ENCODE results near the gene CDK3.

Gene CDK3

DNA sequence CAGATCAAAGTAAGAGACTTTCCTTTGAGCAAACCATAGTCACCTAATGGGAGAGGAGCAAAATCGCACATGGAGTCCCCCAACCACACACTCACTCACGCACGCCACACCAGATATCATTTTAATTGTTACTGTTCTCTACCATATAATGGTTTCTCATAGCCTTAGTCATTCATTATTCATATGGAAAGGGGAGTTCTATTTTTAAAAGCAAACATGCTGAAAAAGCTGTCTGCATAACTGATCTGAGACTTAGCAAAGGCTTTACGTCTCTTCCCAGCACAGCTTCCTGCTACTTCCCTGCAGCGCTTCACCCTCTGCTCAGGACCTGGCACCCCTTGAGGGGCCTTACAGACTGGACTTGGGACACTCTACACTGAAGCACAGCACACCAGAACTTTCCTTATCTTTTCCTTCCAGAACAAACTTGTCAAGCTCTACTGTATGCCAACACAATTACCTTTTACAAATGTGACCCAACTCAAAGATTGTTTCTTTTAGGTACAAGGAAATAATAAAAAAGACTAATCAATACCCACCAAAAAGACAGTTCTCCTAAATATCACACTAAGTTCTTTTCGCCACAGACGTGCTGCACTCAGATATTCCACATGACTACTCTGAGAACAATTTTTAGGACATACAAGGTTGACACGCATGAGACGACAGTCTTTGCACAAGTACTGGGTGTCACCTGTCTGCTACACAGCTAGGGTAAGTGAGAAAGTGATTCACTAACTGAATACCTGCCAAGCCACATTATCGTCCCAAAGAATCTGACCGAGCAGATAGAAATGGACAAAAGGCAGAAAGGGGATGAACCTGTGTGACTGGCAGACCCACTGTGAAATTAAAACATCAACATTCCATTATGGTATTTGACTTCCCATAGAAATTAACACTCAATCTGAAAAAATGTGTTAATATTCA is 50.1 kb downstream of the CDK3 start:
- Histone ChIP-seq H3K4me1 (ENCODE audit: insufficient read depth, low read length) (no peaks in the 10 kb centered on the region), H3K9ac (ENCODE audit: low read depth, low read length) (no peak overlapping the region), H3K9me3 (ENCODE audit: control insufficient read depth, insufficient read depth, low read length) (no peaks in the 10 kb centered on the region), H3K36me3 (ENCODE audit: insufficient read depth, low read length) (peaks cover 33% of the 10 kb centered on the region)

DNA sequence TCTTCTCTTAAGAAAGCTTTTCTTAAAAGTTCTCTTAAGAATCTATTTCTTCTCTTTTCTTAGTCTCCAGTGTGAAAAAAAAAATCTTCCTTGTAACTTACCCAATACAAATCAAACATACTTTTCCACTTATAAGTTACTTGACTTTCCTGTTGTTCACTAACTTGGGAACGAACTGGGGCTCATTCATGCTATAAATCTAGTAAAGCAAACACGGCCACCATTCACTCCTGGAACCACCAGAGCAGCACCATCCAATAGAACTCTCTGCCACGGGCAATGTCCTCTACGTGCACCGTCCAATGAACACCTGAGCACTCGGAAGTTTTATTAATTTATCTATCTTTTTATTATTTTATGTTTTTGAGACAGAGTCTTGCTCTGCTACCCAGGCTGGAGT is 50.9 kb downstream of the CDK3 start:
- peaks cover 32% of the 10 kb centered on the region for H3K36me3 ChIP-seq (ENCODE audit: insufficient read depth, low read length)
- H3K9me3 ChIP-seq (ENCODE audit: control insufficient read depth, insufficient read depth, low read length): no peaks in the 10 kb centered on the region
- H3K9ac ChIP-seq (ENCODE audit: low read depth, low read length): no peak overlapping the region
- H3K4me1 ChIP-seq (ENCODE audit: insufficient read depth, low read length): no peaks in the 10 kb centered on the region

DNA sequence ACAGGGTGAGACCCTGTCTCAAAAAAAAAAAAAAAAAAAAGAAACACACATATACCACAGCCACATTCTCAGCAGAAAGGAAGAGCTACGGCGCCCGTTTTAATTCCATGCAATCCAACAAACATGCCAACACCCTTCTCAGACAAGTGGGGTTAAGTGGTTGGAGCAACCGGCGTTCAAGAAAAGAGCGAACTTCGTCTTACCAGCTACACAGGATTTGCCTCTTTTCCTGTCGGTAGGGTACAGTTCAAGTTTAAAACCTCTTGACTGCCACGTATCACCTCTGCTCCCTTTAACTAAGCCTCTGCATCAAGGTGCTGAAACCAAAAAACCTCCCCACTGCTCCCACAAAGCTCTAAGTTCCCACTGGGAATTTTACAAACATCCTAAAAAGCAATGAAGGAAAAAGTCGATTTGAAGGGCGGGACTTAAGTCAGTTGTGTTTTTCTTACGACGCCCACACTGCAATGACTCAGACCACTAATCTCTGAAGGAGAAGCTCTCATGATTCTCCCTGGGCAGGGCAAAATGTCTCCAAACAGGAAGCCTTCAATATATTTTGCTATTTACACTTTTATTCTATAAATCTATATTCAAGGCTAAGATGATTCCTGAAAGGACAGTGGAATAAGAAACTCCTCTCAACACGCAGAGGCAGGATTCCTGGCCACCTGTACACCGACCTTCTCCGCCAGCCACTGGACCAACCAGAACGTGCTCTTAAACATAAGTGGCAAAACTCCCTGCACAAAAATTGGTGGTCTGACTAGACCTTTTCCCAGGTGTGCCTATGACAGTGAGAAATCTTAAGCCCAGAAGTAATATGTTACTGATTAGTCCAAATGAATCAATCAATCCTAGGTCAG is 52.8 kb downstream of the CDK3 start:
- Histone ChIP-seq H3K4me1 (ENCODE audit: insufficient read depth, low read length) (no peaks in the 10 kb centered on the region), H3K9ac (ENCODE audit: low read depth, low read length) (no peak overlapping the region), H3K36me3 (ENCODE audit: insufficient read depth, low read length) (peaks cover 45% of the 10 kb centered on the region), H3K9me3 (ENCODE audit: control insufficient read depth, insufficient read depth, low read length) (no peaks in the 10 kb centered on the region)

DNA sequence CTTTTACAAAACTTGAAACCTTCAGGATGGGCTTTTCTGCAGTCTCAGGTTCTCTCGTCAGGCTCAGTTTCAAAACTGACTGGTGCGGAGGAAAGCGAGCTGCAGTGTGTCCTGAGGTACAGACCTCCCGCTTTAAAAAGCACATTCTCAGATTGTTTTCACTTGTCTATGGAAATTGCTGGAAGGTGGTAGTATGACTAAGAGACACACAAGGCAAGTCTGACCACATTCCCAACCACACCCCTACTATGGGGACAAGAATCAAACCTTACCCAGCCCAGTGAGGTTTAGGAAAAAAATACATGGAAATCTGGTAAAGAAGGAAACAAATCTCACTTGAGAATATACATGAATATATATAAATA is 53.4 kb downstream of the CDK3 start:
- peaks cover 42% of the 10 kb centered on the region for H3K36me3 ChIP-seq (ENCODE audit: insufficient read depth, low read length)
- H3K9me3 ChIP-seq (ENCODE audit: control insufficient read depth, insufficient read depth, low read length): no peaks in the 10 kb centered on the region
- no peaks in the 10 kb centered on the region for H3K4me1 ChIP-seq (ENCODE audit: insufficient read depth, low read length)
- H3K9ac ChIP-seq (ENCODE audit: low read depth, low read length): no peak overlapping the region
